Measurements from ENCODE around the gene KIAA1191. TPM values are rescaled to one million over a fixed set of nuclear protein-coding genes. Genes with fewer than 3 reads are reported as not detected.

Gene KIAA1191
- total RNA-seq, 1 experiment from 2014 or later, result 64.9 TPM

- DNase-seq (ENCODE audit: low read depth), result no peak
These were observed 27.9 kb upstream of the KIAA1191 start for GRCh38 chr5:176389135-176390123.

- peak; percentile 96 for DNase-seq (ENCODE audit: low read depth)
These were observed 27.0 kb upstream of the KIAA1191 start, which contains the start of the genes HIGD2A and NOP16 for GRCh38 chr5:176388444-176389134. Gene HIGD2A (plus strand): TSS chr5:176388751. CDS start chr5:176388820, 69 bp downstream. Gene NOP16 (minus strand): TSS chr5:176388598. CDS start chr5:176388539, 59 bp downstream.

- DNase-seq (ENCODE audit: low read depth), result peak; percentile 7
These were observed 26.5 kb upstream of the KIAA1191 start for GRCh38 chr5:176388003-176388443.

- DNase-seq (ENCODE audit: low read depth), result no peak
These were observed 25.9 kb upstream of the KIAA1191 start for GRCh38 chr5:176387384-176387925.

- DNase-seq (ENCODE audit: low read depth), result no peak
These were observed 24.9 kb upstream of the KIAA1191 start for GRCh38 chr5:176386491-176386890.

- DNase-seq (ENCODE audit: low read depth), result no peak
These were observed 23.4 kb upstream of the KIAA1191 start for GRCh38 chr5:176384991-176385390.

GRCh38 chr5:176384366-176384930 is 22.9 kb upstream of the KIAA1191 start:
- no peak for DNase-seq (ENCODE audit: low read depth)

GRCh38 chr5:176383961-176384360 is 22.4 kb upstream of the KIAA1191 start:
- DNase-seq (ENCODE audit: low read depth), result no peak

GRCh38 chr5:176383248-176383905 is 21.8 kb upstream of the KIAA1191 start:
- DNase-seq (ENCODE audit: low read depth), result no peak

GRCh38 chr5:176382721-176383120 is 21.2 kb upstream of the KIAA1191 start:
- no peak for DNase-seq (ENCODE audit: low read depth)

GRCh38 chr5:176381979-176382378 is 20.4 kb upstream of the KIAA1191 start:
- no peak for DNase-seq (ENCODE audit: low read depth)

GRCh38 chr5:176381423-176381822 is 19.9 kb upstream of the KIAA1191 start:
- no peak for DNase-seq (ENCODE audit: low read depth)

- DNase-seq (ENCODE audit: low read depth), result no peak
These were observed 18.3 kb upstream of the KIAA1191 start for GRCh38 chr5:176379881-176380280.

GRCh38 chr5:176373100-176373818 is 11.7 kb upstream of the KIAA1191 start:
- no peak for DNase-seq (ENCODE audit: low read depth)

- no peak for DNase-seq (ENCODE audit: low read depth)
These were observed 10.3 kb upstream of the KIAA1191 start for GRCh38 chr5:176371621-176372539.

- no peak for DNase-seq (ENCODE audit: low read depth)
These were observed 8.6 kb upstream of the KIAA1191 start for GRCh38 chr5:176369934-176370711.

- DNase-seq (ENCODE audit: low read depth), result no peak
These were observed 7.2 kb upstream of the KIAA1191 start for GRCh38 chr5:176368726-176369125.

GRCh38 chr5:176366232-176366894 is 4.8 kb upstream of the KIAA1191 start:
- DNase-seq (ENCODE audit: low read depth), result no peak
